C4-2B (cell line): Measurements from ENCODE around the gene ACSS3.

Experiments
- ZFX ChIP-seq: fragments of 450-650 bp; IDR thresholded peaks from 2 replicates; pipeline ENCODE4 v1.6.1; 2017
- TF ChIP-seq, protein P1 (sequence below): fragments of 450-650 bp; conservative IDR thresholded peaks from 2 replicates; pipeline ENCODE4 v1.5.1; 2017; ENCODE audit warnings: mild to moderate bottlenecking

DNA sequence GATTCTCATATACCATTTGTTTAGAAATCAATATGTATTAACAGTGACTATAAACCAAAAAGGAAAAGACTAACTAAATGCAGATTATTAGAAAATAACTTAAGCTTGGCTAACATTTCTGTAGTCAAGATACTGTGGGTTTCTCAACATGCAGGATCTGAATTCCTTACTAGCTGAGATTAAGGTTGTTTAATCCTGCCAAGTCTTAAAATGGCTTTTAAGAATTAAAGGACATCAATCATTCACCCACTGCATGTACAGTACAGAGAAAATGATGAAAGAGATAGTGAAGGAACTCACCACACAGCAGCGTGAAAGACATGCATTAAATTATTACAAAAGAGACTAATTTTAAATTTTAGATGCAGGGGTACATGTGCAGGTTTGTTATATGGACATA, 3.8 kb downstream of the ACSS3 start:
- TF ChIP-seq, protein P1, sequence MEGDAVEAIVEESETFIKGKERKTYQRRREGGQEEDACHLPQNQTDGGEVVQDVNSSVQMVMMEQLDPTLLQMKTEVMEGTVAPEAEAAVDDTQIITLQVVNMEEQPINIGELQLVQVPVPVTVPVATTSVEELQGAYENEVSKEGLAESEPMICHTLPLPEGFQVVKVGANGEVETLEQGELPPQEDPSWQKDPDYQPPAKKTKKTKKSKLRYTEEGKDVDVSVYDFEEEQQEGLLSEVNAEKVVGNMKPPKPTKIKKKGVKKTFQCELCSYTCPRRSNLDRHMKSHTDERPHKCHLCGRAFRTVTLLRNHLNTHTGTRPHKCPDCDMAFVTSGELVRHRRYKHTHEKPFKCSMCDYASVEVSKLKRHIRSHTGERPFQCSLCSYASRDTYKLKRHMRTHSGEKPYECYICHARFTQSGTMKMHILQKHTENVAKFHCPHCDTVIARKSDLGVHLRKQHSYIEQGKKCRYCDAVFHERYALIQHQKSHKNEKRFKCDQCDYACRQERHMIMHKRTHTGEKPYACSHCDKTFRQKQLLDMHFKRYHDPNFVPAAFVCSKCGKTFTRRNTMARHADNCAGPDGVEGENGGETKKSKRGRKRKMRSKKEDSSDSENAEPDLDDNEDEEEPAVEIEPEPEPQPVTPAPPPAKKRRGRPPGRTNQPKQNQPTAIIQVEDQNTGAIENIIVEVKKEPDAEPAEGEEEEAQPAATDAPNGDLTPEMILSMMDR: no peak
- no peak for TF ChIP-seq ZFX
